HCT116 (cell line): Measurements from ENCODE around the gene CFAP46.

ENCODE experiments used
- CBX3 ChIP-seq: IDR thresholded peaks from 2 replicates; pipeline ENCODE4 v1.6.1; 2012; ENCODE audit warnings: low read depth
- CTCF ChIP-seq, 3 experiments: fragments of 200-600 bp in 1 of 3; sonication (generic) in 1 of 3; IDR thresholded peaks in 2 of 3; conservative IDR thresholded peaks in 1 of 3; 2 replicates each; pipeline ENCODE4 v1.5.1; 2012 to 2017; ENCODE audit warnings: low read depth in 2 of 3, low read length in 2 of 3, antibody characterized with exemption in 1 of 3, borderline replicate concordance in 1 of 3, control low read depth in 1 of 3, mild to moderate bottlenecking in 1 of 3, mixed read lengths in 1 of 3, mixed run types in 1 of 3, moderate library complexity in 1 of 3; ENCODE audit not compliant: insufficient read depth in 1 of 3
- EZH2 ChIP-seq: fragments of 200-600 bp; sonication (generic); IDR thresholded peaks from 2 replicates; pipeline ENCODE4 v1.6.1; 2017; ENCODE audit warnings: antibody characterized with exemption, mixed run types
- EZH2phosphoT487 ChIP-seq: fragments of 200-600 bp; IDR thresholded peaks from 2 replicates; pipeline ENCODE4 v1.6.1; 2018; ENCODE audit warnings: antibody characterized with exemption, borderline replicate concordance
- JUND ChIP-seq: IDR thresholded peaks from 2 replicates; pipeline ENCODE4 v1.6.1; 2012
- POLR2A ChIP-seq: IDR thresholded peaks from 2 replicates; pipeline ENCODE4 v1.7.0; 2011; ENCODE audit warnings: borderline replicate concordance; ENCODE audit not compliant: insufficient read depth, insufficient read length; ENCODE audit errors: extremely low read depth
- POLR2AphosphoS5 ChIP-seq: IDR thresholded peaks from 2 replicates; pipeline ENCODE4 v1.6.1; 2011; ENCODE audit warnings: mild to moderate bottlenecking, low read depth, low read length, moderate library complexity
- RAD21 ChIP-seq: IDR thresholded peaks from 2 replicates; pipeline ENCODE4 v1.6.1; 2012; ENCODE audit warnings: low read depth, mild to moderate bottlenecking
- SIN3A ChIP-seq: IDR thresholded peaks from 2 replicates; pipeline ENCODE4 v1.6.1; 2012; ENCODE audit warnings: low read depth
- TCF7L2 ChIP-seq: IDR thresholded peaks from 2 replicates; pipeline ENCODE4 v1.7.0; 2011; ENCODE audit warnings: borderline replicate concordance, inconsistent platforms; ENCODE audit not compliant: insufficient read depth, insufficient read length; ENCODE audit errors: extremely low read depth
- ZBTB33 ChIP-seq: IDR thresholded peaks from 2 replicates; pipeline ENCODE4 v1.6.1; 2011; ENCODE audit warnings: mild to moderate bottlenecking, low read length, moderate library complexity; ENCODE audit not compliant: insufficient replicate concordance; ENCODE audit errors: extremely low read depth
- ZNF274 ChIP-seq: fragments of 200-500 bp; sonication (Bioruptor generic); IDR thresholded peaks from 2 replicates; pipeline ENCODE4 v1.6.1; 2014; ENCODE audit warnings: mild to moderate bottlenecking, low read depth, low read length, inconsistent platforms
- TF ChIP-seq, protein P1 (sequence below): IDR thresholded peaks from 2 replicates; pipeline ENCODE4 v1.6.1; 2012; ENCODE audit warnings: low read depth

DNA sequence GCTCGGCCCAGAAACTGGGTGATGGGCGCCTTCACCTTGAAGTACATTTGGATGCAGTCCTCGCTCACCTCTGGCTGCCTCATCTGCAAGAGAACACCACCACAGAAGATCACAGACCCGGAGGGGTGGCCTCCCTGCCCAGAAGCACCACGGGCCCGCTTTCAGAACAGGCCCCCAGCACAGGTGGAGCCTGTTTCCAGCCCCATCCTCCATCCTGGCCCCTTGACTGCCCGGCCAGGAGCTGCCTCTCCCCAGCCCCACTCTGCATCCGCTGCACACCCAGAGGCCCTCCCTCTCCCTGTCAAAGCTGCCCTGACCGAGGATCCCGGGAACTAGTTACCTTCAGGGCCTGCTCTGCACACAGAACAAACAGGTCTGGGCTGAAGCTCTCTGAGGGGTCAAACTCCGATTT is 724 bp downstream of the CFAP46 start:
- TF ChIP-seq JUND, result no peak
- no peak for TF ChIP-seq CTCF (IDR thresholded peaks at IDR 0.05 in 2 of 3, conservative IDR thresholded peaks at IDR 0.05 in 1 of 3; ENCODE audit: borderline replicate concordance in 1 of 3, insufficient read depth in 1 of 3, low read depth in 2 of 3, low read length in 2 of 3)
- no peak for TF ChIP-seq POLR2A
- no peak for TF ChIP-seq TCF7L2
- TF ChIP-seq, protein P1, sequence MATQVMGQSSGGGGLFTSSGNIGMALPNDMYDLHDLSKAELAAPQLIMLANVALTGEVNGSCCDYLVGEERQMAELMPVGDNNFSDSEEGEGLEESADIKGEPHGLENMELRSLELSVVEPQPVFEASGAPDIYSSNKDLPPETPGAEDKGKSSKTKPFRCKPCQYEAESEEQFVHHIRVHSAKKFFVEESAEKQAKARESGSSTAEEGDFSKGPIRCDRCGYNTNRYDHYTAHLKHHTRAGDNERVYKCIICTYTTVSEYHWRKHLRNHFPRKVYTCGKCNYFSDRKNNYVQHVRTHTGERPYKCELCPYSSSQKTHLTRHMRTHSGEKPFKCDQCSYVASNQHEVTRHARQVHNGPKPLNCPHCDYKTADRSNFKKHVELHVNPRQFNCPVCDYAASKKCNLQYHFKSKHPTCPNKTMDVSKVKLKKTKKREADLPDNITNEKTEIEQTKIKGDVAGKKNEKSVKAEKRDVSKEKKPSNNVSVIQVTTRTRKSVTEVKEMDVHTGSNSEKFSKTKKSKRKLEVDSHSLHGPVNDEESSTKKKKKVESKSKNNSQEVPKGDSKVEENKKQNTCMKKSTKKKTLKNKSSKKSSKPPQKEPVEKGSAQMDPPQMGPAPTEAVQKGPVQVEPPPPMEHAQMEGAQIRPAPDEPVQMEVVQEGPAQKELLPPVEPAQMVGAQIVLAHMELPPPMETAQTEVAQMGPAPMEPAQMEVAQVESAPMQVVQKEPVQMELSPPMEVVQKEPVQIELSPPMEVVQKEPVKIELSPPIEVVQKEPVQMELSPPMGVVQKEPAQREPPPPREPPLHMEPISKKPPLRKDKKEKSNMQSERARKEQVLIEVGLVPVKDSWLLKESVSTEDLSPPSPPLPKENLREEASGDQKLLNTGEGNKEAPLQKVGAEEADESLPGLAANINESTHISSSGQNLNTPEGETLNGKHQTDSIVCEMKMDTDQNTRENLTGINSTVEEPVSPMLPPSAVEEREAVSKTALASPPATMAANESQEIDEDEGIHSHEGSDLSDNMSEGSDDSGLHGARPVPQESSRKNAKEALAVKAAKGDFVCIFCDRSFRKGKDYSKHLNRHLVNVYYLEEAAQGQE, result no peak
- TF ChIP-seq ZNF274, result no peak
- no peak for TF ChIP-seq POLR2AphosphoS5
- TF ChIP-seq RAD21, result no peak
- no peak for TF ChIP-seq ZBTB33
- no peak for TF ChIP-seq EZH2
- TF ChIP-seq SIN3A, result no peak
- no peak for TF ChIP-seq EZH2phosphoT487
- no peak for TF ChIP-seq CBX3
